Panc1 (cell line): ENCODE data around the gene EMILIN2.

Experiments
- POLR2AphosphoS5 ChIP-seq: IDR thresholded peaks from 2 replicates; pipeline ENCODE4 v1.6.1; 2012; ENCODE audit warnings: mild to moderate bottlenecking, low read depth, low read length, moderate library complexity
- TCF7L2 ChIP-seq: IDR thresholded peaks from 2 replicates; pipeline ENCODE4 v1.6.1; 2011; ENCODE audit warnings: mild to moderate bottlenecking, low read depth, low read length, inconsistent platforms
- TF ChIP-seq, protein P1 (sequence below), 2 experiments: IDR thresholded peaks; 2 replicates each; pipeline ENCODE4 v1.6.1; 2011 to 2012; ENCODE audit warnings: low read depth in 2 of 2, control low read depth in 1 of 2, low read length in 1 of 2, mild to moderate bottlenecking in 1 of 2, moderate library complexity in 1 of 2; ENCODE audit not compliant: insufficient read depth in 1 of 2
- TF ChIP-seq, protein P2 (sequence below): fragments of 450-650 bp; IDR thresholded peaks from 2 replicates; pipeline ENCODE4 v1.5.1; 2017; ENCODE audit warnings: mild to moderate bottlenecking

DNA sequence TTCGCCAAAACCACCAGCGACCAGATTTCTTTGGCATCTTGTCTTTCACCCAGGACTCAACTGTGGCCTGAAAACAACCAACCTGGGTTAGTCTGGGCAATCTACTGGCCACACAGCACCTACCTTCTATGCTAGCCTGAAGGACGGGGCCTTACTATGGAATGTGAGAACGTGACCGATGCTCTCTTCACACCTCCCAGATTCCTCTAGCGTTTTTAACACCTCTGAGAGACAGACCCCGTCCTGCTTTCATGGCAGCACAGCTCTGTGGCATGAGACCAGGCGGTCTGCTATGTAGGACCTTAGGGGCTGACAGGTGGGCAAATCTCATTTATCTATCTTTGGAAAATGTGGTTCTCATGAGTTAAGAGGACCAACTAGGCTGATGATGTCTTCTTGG is 80.9 kb downstream of the EMILIN2 start:
- TF ChIP-seq, protein P1, sequence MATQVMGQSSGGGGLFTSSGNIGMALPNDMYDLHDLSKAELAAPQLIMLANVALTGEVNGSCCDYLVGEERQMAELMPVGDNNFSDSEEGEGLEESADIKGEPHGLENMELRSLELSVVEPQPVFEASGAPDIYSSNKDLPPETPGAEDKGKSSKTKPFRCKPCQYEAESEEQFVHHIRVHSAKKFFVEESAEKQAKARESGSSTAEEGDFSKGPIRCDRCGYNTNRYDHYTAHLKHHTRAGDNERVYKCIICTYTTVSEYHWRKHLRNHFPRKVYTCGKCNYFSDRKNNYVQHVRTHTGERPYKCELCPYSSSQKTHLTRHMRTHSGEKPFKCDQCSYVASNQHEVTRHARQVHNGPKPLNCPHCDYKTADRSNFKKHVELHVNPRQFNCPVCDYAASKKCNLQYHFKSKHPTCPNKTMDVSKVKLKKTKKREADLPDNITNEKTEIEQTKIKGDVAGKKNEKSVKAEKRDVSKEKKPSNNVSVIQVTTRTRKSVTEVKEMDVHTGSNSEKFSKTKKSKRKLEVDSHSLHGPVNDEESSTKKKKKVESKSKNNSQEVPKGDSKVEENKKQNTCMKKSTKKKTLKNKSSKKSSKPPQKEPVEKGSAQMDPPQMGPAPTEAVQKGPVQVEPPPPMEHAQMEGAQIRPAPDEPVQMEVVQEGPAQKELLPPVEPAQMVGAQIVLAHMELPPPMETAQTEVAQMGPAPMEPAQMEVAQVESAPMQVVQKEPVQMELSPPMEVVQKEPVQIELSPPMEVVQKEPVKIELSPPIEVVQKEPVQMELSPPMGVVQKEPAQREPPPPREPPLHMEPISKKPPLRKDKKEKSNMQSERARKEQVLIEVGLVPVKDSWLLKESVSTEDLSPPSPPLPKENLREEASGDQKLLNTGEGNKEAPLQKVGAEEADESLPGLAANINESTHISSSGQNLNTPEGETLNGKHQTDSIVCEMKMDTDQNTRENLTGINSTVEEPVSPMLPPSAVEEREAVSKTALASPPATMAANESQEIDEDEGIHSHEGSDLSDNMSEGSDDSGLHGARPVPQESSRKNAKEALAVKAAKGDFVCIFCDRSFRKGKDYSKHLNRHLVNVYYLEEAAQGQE (IDR thresholded peaks at IDR 0.05; ENCODE audit: insufficient read depth in 1 of 2, low read depth in 2 of 2, low read length in 1 of 2) = no peak
- TF ChIP-seq, protein P2, sequence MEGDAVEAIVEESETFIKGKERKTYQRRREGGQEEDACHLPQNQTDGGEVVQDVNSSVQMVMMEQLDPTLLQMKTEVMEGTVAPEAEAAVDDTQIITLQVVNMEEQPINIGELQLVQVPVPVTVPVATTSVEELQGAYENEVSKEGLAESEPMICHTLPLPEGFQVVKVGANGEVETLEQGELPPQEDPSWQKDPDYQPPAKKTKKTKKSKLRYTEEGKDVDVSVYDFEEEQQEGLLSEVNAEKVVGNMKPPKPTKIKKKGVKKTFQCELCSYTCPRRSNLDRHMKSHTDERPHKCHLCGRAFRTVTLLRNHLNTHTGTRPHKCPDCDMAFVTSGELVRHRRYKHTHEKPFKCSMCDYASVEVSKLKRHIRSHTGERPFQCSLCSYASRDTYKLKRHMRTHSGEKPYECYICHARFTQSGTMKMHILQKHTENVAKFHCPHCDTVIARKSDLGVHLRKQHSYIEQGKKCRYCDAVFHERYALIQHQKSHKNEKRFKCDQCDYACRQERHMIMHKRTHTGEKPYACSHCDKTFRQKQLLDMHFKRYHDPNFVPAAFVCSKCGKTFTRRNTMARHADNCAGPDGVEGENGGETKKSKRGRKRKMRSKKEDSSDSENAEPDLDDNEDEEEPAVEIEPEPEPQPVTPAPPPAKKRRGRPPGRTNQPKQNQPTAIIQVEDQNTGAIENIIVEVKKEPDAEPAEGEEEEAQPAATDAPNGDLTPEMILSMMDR = no peak
- no peak for TF ChIP-seq TCF7L2
- TF ChIP-seq POLR2AphosphoS5 = no peak
